Measurements from ENCODE around the gene CDK14. TPM values are rescaled to one million over a fixed set of nuclear protein-coding genes. Genes with fewer than 3 reads are reported as not detected.

The CDK14 gene
- total and polyA plus RNA-seq, 2 of the 8 experiments (the other 6 are each of a cell fraction or from before 2014, with no cell fraction given) = 5.5 to 47.3 TPM

DNA sequence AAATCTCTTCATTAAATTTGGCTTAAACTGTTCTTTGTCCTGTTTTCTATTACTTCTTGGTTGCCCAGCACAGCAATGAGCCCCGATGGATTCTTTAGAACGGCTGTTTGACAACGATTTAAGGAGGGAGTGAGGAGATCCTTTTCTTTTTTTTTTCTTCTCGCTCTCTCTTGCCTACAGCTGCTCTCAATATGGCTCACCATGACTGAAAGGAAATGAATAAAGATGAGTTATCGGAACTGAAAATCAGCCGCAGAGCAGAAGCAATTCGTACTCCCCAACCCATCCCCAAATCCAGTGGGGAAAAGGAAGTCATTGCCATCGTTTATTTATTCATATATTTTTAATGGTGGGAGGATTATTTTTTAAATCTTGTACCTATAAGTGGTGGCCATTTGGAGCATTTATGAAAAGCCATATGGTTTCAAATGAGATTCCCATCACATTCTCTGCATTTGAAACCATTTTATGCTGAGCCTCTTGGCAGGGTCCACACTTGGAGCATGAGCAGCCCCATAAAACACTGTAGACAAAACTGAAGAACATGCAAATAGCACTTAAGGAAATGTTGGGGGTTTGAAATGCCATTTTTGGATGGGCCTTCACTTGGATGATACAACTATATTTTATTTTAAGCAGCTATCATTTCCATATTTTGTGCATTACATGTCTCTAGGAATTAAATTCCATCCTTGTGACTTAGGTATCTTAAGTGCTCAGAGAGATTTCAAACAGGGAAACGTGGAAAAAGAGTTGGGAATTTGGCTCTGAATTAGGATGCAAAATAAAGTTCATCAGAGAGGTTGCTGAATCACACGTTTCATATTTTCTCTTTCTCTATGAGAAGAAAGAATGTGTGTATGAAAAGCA is 560.4 kb downstream of the CDK14 start:
- Histone ChIP-seq H3K4ac (replicated peaks; ENCODE audit: insufficient read length, low read depth, low read length) (no peak overlapping the region), H4K20me1 (replicated peaks in 1 of 2; ENCODE audit: control insufficient read depth in 1 of 2, insufficient read depth in 2 of 2, low read length in 2 of 2) (peaks cover 0 to 3% of the 10 kb centered on the region in 2 experiments), H3K79me1 (ENCODE audit: low read depth, low read length) (no peaks in the 10 kb centered on the region), H2BK12ac (ENCODE audit: low read depth, low read length) (no peak overlapping the region), H2BK120ac (replicated peaks; ENCODE audit: low read depth, low read length) (no peak overlapping the region), H3K9ac (replicated peaks in 1 of 4; ENCODE audit: extremely low read depth in 1 of 4, low read depth in 3 of 4, low read length in 3 of 4) (no peak overlapping the region), H3K23ac (ENCODE audit: insufficient read length) (no peak overlapping the region), H2AFZ (ENCODE audit: low read length) (no peak overlapping the region), H4K5ac (ENCODE audit: insufficient read length, low read depth, low read length) (no peak overlapping the region), H4K91ac (replicated peaks; ENCODE audit: insufficient read length, low read length) (no peak overlapping the region), H3K27ac (ENCODE audit: low read depth, low read length) (no peak overlapping the region), H2BK5ac (ENCODE audit: low read depth, low read length) (no peak overlapping the region), H3K4me2 (ENCODE audit: insufficient read depth in 1 of 2, low read depth in 2 of 2, low read length in 2 of 2) (no peak overlapping the region), H3K4me3 (ENCODE audit: extremely low read depth in 1 of 4, insufficient read depth in 2 of 4, low read depth in 3 of 4, low read length in 4 of 4) (no peak overlapping the region), H2AK5ac (ENCODE audit: low read depth, low read length) (no peak overlapping the region), H3K36me3 (ENCODE audit: control insufficient read depth in 2 of 4, insufficient read depth in 4 of 4, low read length in 3 of 4) (peaks cover 0 to 2% (median 0%) of the 10 kb centered on the region in 4 experiments; a peak in 1 of 8 replicates), H3K79me2 (ENCODE audit: control insufficient read depth in 1 of 2, insufficient read depth in 2 of 2, low read length in 2 of 2) (no peaks in the 10 kb centered on the region), H3K27me3 (replicated peaks in 1 of 4; ENCODE audit: control insufficient read depth in 3 of 4, extremely low read depth in 1 of 4, insufficient read depth in 3 of 4, low read length in 3 of 4) (no peaks in the 10 kb centered on the region), H3K14ac (ENCODE audit: insufficient read length) (no peak overlapping the region), H2BK20ac (ENCODE audit: low read length) (no peak overlapping the region), H3K4me1 (replicated peaks in 1 of 4; ENCODE audit: control insufficient read depth in 3 of 4, insufficient read depth in 4 of 4, low read length in 3 of 4) (no peaks in the 10 kb centered on the region), H3K9me3 (ENCODE audit: insufficient read depth in 2 of 2, low read depth in 1 of 2, low read length in 1 of 2) (no peaks in the 10 kb centered on the region), H3K56ac (replicated peaks; ENCODE audit: insufficient read length, low read depth, low read length) (no peak overlapping the region), H3K23me2 (ENCODE audit: low read depth, low read length) (no peaks in the 10 kb centered on the region), H4K8ac (ENCODE audit: extremely low read depth, insufficient read depth, low read length) (no peak overlapping the region), H3K18ac (ENCODE audit: extremely low read depth, low read length) (no peak overlapping the region), H2BK15ac (ENCODE audit: low read length) (no peak overlapping the region)
- CTCF ChIA-PET (ENCODE audit: partially characterized antibody) = no interaction called here
- DNase-seq (ENCODE audit: low read depth in 1 of 2, low spot score in 2 of 2) (no peak), FAIRE-seq (no peak)
- TF ChIP-seq SUZ12 (IDR thresholded peaks at IDR 0.05; ENCODE audit: low read length) = no peak
- no peak for TF ChIP-seq KDM4A (IDR thresholded peaks at IDR 0.05; ENCODE audit: low read depth, low read length, severe bottlenecking)
- no peak for TF ChIP-seq RFX5 (IDR thresholded peaks at IDR 0.05; ENCODE audit: borderline replicate concordance, low read depth, low read length)
- no peak for TF ChIP-seq GABPA (IDR thresholded peaks at IDR 0.05; ENCODE audit: borderline replicate concordance, insufficient read depth, low read length)
- TF ChIP-seq TBP (IDR thresholded peaks at IDR 0.05; ENCODE audit: low read depth, low read length) = no peak
- TF ChIP-seq BCL11A (IDR thresholded peaks at IDR 0.05; ENCODE audit: low read depth in 2 of 2, low read length in 2 of 2) = no peak
- WGBS, 2 experiments (ENCODE audit: extremely low coverage in 1 of 2, insufficient coverage in 1 of 2, insufficient read length in 1 of 2, insufficient replicate concordance in 2 of 2, low coverage in 1 of 2, low lambda C conversion rate in 2 of 2, missing lambda C conversion rate in 1 of 2) = 90% methylated on average over 10 of the region's 10 CpGs; no CpG with 5 or more reads in 1 of the 2 experiments
- POLR2A ChIA-PET (ENCODE audit: partially characterized antibody) = interaction anchor here (0.6 kb wide), 1 partner anchor 9 kb away, joined by 3 read pairs; no protein-coding TSS in a partner anchor
